IPS-NIHi7 (cell line): ENCODE measurements around the gene F7.

Source experiments
- DNase-seq: peaks from one replicate; pipeline ENCODE4 v3.0.0; 2012; ENCODE audit warnings: mixed read lengths; ENCODE audit errors: extremely low spot score

Gene F7

GRCh38 chr13:113138792-113139551 lies 33.4 kb downstream of the F7 start:
- DNase-seq, result no peak

GRCh38 chr13:113139577-113139976 lies 34.0 kb downstream of the F7 start:
- no peak for DNase-seq

DNA sequence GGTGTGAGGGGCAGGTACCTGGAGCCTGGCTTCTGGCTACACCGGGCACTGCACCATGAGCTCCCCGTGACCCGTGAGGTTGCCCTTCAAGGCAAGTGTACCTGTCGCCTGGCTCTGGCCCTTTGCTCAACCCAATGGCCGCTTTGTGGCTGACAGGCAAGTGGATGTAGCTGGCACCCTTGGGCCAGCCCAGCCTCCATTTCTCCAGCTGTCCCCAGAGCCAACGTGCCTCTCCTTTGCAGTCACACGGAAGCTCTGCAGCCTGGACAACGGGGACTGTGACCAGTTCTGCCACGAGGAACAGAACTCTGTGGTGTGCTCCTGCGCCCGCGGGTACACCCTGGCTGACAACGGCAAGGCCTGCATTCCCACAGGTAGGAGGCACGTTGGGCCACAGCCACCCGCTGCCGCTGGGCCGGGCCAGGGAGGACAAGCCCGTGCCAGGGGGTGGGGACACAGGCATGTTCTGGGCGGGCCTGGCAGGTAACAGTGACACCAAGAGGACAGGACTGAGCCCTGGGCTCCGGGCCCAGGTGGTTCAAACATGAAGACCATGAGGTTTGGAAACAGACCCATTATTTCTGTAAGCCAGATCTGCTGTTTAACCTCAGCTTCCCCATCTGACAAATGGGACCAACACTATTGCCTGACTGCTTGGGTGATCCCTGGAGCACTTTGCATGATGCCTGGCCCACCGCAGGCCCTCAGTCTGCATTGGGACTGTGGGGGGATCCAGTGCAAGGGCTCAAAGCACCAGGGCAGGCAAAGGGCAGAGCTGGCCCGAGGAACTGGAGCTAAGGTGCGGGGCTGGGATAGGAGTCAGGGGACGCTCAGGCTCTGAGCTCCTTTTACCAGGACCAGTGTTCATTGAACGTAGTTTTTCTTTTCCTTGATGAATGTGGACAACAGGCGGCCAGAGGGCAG lies 35.3 kb downstream of the F7 start:
- DNase-seq, result no peak

DNA sequence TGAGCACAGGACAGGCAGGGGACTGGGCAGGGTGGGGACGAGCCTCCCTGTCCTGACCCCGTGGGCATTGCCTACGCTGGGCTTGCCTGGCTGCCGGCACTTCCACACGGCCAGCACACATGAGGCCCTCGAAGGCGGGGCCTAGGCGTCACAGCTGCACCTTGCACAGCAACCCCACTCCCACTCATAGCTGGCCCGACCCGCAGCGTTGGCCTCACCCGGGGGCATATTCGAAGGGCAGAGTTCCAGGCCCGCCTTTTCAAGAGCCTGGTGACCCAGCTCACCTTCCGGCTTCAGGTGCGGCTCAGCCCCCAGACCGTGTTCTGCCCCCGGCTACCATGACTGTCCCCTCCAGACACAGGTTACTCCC lies 36.0 kb downstream of the F7 start:
- DNase-seq, result no peak

GRCh38 chr13:113142876-113143275 lies 37.3 kb downstream of the F7 start:
- no peak for DNase-seq

DNA sequence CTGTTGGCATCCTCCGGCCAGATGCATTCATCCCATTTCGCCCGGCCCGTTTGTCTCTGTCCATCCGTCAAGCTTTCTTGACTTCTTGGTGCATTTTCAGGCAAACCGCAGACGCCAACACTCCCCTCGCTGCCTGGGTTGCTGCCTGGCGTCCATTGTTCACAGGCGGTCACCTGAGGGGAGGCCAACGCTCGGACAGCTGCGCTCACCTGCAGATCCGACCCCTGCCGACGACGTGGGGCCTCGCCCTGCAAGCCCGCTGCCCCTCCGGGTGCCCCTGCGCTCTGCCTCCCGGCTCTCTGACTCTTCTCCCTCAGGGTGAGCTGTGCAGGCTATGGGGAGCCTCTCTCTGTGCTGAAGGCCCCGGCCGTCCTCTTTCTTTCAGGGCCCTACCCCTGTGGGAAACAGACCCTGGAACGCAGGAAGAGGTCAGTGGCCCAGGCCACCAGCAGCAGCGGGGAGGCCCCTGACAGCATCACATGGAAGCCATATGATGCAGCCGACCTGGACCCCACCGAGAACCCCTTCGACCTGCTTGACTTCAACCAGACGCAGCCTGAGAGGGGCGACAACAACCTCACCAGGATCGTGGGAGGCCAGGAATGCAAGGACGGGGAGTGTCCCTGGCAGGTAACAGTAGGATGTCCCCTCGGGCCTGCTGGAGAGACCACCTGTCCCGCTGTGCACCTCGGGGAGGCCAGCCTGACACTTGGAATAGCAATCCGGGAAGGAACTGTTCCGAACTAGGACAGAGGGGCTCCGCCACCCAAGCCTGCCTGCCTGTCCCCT lies 38.1 kb downstream of the F7 start:
- DNase-seq, result no peak

DNA sequence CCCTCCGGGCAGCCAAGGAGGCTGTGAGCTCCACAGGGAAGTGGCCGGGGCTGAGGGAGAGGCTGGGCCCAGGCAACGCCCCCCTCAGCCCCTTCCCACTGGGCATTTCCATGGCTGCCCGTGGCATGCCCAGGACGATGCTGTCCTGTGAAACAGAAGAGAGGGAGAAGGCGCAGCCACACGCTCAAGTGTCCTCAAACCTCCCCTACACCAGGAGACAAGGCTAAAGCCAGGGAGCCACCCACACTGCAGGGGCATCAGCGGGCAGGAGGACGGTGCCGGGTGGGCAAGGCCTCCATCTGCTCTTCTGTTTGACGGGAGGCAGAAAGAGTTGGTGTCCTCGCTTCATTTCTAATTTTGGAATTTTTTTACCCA lies 38.7 kb downstream of the F7 start:
- no peak for DNase-seq

- DNase-seq, result no peak
Observed at GRCh38 chr13:113145496-113145895, 39.9 kb downstream of the F7 start.

GRCh38 chr13:113145911-113146598 lies 40.5 kb downstream of the F7 start:
- DNase-seq, result no peak

DNA sequence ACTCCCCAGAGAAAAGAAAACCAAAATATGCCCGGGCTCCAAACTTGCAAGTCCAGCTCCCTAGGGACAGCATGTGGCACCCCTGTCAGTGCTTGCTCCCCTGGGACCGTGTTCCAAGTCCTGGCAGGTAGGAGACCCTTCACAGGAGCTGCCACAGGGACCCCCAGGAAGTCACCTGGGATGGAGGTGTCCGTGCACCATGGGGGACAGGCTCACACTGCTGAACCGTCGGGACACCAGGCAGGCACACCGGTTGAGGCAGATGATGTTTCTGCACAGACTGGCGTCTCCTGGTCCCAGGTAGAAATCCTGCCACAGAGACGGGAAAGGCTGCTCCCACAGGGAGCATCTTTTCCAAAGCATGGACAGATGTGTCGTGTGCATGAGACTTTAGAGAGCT lies 41.2 kb downstream of the F7 start:
- no peak for DNase-seq

- no peak for DNase-seq
Observed at GRCh38 chr13:113147206-113147605, 41.6 kb downstream of the F7 start.

DNA sequence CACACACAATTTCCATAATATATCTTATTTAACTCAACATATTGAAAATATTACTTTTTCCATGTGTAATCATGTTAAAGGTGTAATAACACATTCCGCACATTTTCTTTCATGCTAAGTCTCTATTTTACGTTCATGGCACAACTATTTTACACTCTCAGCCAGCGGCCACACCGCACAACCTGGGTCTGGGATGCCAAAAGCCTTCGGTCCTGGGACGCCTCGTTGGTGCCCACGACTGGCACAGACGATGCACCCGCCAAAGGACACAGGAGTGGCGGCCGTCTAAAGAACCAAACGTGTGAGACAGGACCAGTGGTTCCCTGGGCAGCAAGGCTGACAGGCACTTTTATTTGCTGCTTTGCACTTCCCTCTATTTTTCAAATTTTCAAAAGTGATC lies 42.8 kb downstream of the F7 start:
- no peak for DNase-seq

GRCh38 chr13:113148940-113149503 lies 43.4 kb downstream of the F7 start:
- DNase-seq, result no peak

- DNase-seq, result no peak
Observed at GRCh38 chr13:113149711-113150549, 44.3 kb downstream of the F7 start.

GRCh38 chr13:113150550-113151365 lies 45.2 kb downstream of the F7 start:
- DNase-seq, result no peak

DNA sequence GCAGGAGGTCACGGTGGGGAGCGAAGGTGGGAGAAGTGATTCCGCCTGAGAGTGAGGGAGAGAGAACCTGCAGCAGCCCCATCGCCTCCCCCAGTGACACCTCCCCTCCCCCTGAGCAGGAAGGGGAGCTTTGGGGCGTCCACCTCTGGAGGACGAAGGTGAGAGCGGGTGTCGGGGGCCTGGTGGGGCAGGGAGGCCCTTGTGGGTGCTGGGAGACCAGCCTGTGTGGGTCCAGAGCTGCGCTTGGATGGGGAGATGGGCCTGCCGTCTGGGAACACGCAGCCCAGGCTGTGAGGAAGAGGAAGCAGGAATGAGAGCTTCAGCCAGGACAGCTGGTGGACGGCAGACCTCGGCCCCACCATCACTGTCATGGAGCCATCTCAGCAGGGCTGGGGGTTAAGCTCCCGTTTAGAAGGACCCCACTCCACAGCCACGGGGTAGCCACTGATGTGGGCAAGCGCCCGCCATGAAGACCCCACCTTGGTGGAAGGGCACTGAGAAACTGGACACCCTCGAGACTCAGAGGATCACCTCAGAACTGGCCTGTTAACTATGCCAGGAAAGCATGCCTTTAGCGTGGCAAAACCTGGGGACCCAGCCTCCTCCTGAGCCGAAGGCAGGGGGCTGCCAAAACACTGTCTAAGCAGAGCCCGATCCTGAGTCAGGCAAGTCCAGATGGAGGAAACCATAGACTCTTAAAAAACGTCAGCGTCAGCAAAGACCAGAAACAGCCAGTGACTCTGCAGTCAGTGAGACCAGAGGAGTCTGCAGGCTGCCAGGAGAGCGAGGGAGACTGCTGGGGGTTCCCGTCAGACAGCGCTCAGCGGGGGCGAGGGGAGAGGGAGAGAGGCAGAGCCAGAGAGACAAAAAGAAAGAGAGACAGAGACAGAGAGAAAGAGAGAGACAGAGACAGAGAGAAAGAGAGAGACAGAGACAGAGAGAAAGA lies 46.4 kb downstream of the F7 start:
- no peak for DNase-seq

GRCh38 chr13:113152691-113152983 lies 47.0 kb downstream of the F7 start:
- DNase-seq, result no peak

- DNase-seq, result no peak
Observed at GRCh38 chr13:113152984-113153809, 47.6 kb downstream of the F7 start.
